HepG2 (cell line): ENCODE measurements around the gene ACYP2. TPM values are rescaled to one million over a fixed set of nuclear protein-coding genes. Genes with fewer than 3 reads are reported as not detected.

Experiments
- DPF2 ChIP-seq: sonication (generic); formaldehyde crosslinking; IDR thresholded peaks from 2 replicates; pipeline ENCODE4 v1.4.0; 2020; ENCODE audit warnings: mild to moderate bottlenecking, low read depth, missing genetic modification reagents, borderline replicate concordance
- HOXA7 ChIP-seq: sonication (generic); formaldehyde crosslinking; IDR thresholded peaks from 2 replicates; pipeline ENCODE4 v1.8.1; 2022; ENCODE audit warnings: mild to moderate bottlenecking, missing genetic modification reagents, moderate library complexity
- MTA3 ChIP-seq: sonication (generic); formaldehyde crosslinking; IDR thresholded peaks from 2 replicates; pipeline ENCODE4 v1.4.0; 2020; ENCODE audit warnings: missing genetic modification reagents
- ZNF138 ChIP-seq: sonication (generic); formaldehyde crosslinking; IDR thresholded peaks from 2 replicates; pipeline ENCODE4 v1.5.0; 2020; ENCODE audit warnings: mild to moderate bottlenecking, low read depth, missing genetic modification reagents
- ZNF251 ChIP-seq: sonication (generic); formaldehyde crosslinking; IDR thresholded peaks from 2 replicates; pipeline ENCODE4 v1.9.0; 2021; ENCODE audit warnings: mild to moderate bottlenecking, missing genetic modification reagents
- polyA plus RNA-seq, 8 experiments: library from polyadenylated mRNA; depleted of rRNA in 3 of 8; stranded (reverse) in 7 of 8; unstranded in 1 of 8; fragments of >200 nt; fragmentation: Illumina TruSeq in 4 of 8; extraction: Trizol in 4 of 8; gene quantifications; 2 replicates each; pipeline versions ENCODE4 v1.2.1 to v1.2.3, GENCODE V29; 2011 to 2016; ENCODE audit warnings: low read depth in 4 of 8, missing spikeins in 1 of 8, mixed read lengths in 1 of 8; ENCODE audit not compliant: insufficient read depth in 1 of 8
- total RNA-seq, 5 experiments: library from RNA; depleted of rRNA; stranded (reverse); fragments of >200 nt; fragmentation: Illumina TruSeq; extraction: Trizol; gene quantifications; 2 replicates each; pipeline ENCODE4 v1.2.3, GENCODE V29; 2016; ENCODE audit warnings: low read depth in 1 of 5
- TF ChIP-seq, protein P1 (sequence below): sonication (generic); formaldehyde crosslinking; IDR thresholded peaks from 2 replicates; pipeline ENCODE4 v1.4.0; 2020; ENCODE audit warnings: missing genetic modification reagents
- TF ChIP-seq, protein P2 (sequence below): sonication (generic); formaldehyde crosslinking; IDR thresholded peaks from 2 replicates; pipeline ENCODE4 v1.4.0; 2020; ENCODE audit warnings: missing genetic modification reagents
- TF ChIP-seq, protein P3 (sequence below): sonication (generic); formaldehyde crosslinking; IDR thresholded peaks from 2 replicates; pipeline ENCODE4 v1.5.0; 2020; ENCODE audit warnings: missing genetic modification reagents
- TF ChIP-seq, protein P4 (sequence below): sonication (generic); formaldehyde crosslinking; IDR thresholded peaks from 2 replicates; pipeline ENCODE4 v1.5.0; 2020; ENCODE audit warnings: missing genetic modification reagents
- TF ChIP-seq, protein P5 (sequence below): sonication (generic); formaldehyde crosslinking; IDR thresholded peaks from 2 replicates; pipeline ENCODE4 v1.8.1; 2023; ENCODE audit warnings: mild to moderate bottlenecking, missing genetic modification reagents, borderline replicate concordance
- TF ChIP-seq, protein P6 (sequence below): sonication (generic); formaldehyde crosslinking; IDR thresholded peaks from 2 replicates; pipeline ENCODE4 v1.4.0; 2020; ENCODE audit warnings: missing genetic modification reagents
- TF ChIP-seq, protein P7 (sequence below): IDR thresholded peaks from 2 replicates; pipeline ENCODE4 v1.6.1; 2016; ENCODE audit warnings: missing compliant biosample characterization, missing genetic modification reagents, borderline replicate concordance
- TF ChIP-seq, protein P8 (sequence below): sonication (generic); formaldehyde crosslinking; IDR thresholded peaks from 2 replicates; pipeline ENCODE4 v1.4.0; 2020; ENCODE audit warnings: missing genetic modification reagents, borderline replicate concordance

The ACYP2 gene
- total and polyA plus RNA-seq, 2 of the 13 experiments (the other 11 are each of a cell fraction or from before 2014, with no cell fraction given): 12.3 to 12.7 TPM

DNA sequence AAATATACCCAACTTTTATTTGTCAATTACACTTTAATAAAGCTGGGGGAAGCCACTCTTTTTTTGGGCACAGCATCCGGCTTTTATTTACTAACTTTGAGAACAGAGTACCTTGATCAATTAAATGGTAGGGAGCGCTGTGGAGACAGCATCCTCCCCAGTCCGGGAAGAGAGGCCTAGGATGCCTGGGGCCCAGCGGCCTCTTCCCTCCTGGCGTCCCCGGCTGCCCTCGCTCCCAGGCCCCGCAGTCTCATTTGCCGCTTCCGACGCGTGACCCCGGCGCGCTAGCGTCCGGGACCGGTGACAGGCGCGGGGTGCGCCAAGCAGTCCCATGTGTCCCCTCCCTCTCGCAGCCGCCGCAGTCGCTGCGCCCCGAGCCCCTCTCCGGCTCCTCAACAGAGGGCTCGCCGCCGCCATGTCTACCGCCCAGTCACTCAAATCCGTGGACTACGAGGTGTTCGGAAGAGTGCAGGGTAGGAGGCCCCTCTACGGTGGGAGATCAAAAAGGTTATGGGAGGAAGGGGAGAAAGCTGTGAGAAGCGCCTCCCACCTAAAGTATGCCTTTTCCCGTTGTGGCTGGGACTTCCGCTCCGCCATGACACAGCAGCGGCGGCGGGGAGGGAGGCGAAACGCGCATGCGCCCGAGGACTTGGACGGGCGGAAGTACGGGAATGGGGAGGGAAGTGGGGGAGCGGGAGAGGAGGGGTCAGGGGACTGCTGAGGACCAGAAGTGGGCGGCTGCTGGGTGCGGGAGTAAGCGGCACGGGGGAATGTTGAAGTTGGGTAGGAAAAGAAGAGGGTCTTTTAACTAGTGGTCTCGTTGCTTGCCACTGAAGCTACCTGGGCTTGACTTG, at the start of gene ACYP2 (continued):
- TF ChIP-seq, protein P1, sequence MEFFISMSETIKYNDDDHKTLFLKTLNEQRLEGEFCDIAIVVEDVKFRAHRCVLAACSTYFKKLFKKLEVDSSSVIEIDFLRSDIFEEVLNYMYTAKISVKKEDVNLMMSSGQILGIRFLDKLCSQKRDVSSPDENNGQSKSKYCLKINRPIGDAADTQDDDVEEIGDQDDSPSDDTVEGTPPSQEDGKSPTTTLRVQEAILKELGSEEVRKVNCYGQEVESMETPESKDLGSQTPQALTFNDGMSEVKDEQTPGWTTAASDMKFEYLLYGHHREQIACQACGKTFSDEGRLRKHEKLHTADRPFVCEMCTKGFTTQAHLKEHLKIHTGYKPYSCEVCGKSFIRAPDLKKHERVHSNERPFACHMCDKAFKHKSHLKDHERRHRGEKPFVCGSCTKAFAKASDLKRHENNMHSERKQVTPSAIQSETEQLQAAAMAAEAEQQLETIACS (CRISPR knock-in tag): peak; percentile 65
- TF ChIP-seq ZNF251 (CRISPR knock-in tag) (no peak), ZNF138 (CRISPR knock-in tag) (peak; percentile 97), DPF2 (CRISPR knock-in tag) (no peak), MTA3 (no peak), HOXA7 (peak; percentile 73; the same call in 1 of the 2 replicates)
- TF ChIP-seq, protein P2, sequence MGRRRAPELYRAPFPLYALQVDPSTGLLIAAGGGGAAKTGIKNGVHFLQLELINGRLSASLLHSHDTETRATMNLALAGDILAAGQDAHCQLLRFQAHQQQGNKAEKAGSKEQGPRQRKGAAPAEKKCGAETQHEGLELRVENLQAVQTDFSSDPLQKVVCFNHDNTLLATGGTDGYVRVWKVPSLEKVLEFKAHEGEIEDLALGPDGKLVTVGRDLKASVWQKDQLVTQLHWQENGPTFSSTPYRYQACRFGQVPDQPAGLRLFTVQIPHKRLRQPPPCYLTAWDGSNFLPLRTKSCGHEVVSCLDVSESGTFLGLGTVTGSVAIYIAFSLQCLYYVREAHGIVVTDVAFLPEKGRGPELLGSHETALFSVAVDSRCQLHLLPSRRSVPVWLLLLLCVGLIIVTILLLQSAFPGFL (CRISPR knock-in tag): peak; percentile 45; the same call in 1 of the 2 replicates
- TF ChIP-seq, protein P3, sequence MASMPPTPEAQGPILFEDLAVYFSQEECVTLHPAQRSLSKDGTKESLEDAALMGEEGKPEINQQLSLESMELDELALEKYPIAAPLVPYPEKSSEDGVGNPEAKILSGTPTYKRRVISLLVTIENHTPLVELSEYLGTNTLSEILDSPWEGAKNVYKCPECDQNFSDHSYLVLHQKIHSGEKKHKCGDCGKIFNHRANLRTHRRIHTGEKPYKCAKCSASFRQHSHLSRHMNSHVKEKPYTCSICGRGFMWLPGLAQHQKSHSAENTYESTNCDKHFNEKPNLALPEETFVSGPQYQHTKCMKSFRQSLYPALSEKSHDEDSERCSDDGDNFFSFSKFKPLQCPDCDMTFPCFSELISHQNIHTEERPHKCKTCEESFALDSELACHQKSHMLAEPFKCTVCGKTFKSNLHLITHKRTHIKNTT: no peak
- TF ChIP-seq, protein P4, sequence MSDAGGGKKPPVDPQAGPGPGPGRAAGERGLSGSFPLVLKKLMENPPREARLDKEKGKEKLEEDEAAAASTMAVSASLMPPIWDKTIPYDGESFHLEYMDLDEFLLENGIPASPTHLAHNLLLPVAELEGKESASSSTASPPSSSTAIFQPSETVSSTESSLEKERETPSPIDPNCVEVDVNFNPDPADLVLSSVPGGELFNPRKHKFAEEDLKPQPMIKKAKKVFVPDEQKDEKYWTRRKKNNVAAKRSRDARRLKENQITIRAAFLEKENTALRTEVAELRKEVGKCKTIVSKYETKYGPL (CRISPR knock-in tag): no peak
- TF ChIP-seq, protein P5, sequence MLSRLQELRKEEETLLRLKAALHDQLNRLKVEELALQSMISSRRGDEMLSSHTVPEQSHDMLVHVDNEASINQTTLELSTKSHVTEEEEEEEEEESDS: peak; percentile 87; the same call in 1 of the 2 replicates
- TF ChIP-seq, protein P6, sequence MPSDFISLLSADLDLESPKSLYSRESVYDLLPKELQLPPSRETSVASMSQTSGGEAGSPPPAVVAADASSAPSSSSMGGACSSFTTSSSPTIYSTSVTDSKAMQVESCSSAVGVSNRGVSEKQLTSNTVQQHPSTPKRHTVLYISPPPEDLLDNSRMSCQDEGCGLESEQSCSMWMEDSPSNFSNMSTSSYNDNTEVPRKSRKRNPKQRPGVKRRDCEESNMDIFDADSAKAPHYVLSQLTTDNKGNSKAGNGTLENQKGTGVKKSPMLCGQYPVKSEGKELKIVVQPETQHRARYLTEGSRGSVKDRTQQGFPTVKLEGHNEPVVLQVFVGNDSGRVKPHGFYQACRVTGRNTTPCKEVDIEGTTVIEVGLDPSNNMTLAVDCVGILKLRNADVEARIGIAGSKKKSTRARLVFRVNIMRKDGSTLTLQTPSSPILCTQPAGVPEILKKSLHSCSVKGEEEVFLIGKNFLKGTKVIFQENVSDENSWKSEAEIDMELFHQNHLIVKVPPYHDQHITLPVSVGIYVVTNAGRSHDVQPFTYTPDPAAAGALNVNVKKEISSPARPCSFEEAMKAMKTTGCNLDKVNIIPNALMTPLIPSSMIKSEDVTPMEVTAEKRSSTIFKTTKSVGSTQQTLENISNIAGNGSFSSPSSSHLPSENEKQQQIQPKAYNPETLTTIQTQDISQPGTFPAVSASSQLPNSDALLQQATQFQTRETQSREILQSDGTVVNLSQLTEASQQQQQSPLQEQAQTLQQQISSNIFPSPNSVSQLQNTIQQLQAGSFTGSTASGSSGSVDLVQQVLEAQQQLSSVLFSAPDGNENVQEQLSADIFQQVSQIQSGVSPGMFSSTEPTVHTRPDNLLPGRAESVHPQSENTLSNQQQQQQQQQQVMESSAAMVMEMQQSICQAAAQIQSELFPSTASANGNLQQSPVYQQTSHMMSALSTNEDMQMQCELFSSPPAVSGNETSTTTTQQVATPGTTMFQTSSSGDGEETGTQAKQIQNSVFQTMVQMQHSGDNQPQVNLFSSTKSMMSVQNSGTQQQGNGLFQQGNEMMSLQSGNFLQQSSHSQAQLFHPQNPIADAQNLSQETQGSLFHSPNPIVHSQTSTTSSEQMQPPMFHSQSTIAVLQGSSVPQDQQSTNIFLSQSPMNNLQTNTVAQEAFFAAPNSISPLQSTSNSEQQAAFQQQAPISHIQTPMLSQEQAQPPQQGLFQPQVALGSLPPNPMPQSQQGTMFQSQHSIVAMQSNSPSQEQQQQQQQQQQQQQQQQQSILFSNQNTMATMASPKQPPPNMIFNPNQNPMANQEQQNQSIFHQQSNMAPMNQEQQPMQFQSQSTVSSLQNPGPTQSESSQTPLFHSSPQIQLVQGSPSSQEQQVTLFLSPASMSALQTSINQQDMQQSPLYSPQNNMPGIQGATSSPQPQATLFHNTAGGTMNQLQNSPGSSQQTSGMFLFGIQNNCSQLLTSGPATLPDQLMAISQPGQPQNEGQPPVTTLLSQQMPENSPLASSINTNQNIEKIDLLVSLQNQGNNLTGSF: peak; percentile 87; the same call in 1 of the 2 replicates
- TF ChIP-seq, protein P7, sequence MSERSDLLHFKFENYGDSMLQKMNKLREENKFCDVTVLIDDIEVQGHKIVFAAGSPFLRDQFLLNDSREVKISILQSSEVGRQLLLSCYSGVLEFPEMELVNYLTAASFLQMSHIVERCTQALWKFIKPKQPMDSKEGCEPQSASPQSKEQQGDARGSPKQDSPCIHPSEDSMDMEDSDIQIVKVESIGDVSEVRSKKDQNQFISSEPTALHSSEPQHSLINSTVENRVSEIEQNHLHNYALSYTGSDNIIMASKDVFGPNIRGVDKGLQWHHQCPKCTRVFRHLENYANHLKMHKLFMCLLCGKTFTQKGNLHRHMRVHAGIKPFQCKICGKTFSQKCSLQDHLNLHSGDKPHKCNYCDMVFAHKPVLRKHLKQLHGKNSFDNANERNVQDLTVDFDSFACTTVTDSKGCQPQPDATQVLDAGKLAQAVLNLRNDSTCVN: peak; percentile 60
- TF ChIP-seq, protein P8, sequence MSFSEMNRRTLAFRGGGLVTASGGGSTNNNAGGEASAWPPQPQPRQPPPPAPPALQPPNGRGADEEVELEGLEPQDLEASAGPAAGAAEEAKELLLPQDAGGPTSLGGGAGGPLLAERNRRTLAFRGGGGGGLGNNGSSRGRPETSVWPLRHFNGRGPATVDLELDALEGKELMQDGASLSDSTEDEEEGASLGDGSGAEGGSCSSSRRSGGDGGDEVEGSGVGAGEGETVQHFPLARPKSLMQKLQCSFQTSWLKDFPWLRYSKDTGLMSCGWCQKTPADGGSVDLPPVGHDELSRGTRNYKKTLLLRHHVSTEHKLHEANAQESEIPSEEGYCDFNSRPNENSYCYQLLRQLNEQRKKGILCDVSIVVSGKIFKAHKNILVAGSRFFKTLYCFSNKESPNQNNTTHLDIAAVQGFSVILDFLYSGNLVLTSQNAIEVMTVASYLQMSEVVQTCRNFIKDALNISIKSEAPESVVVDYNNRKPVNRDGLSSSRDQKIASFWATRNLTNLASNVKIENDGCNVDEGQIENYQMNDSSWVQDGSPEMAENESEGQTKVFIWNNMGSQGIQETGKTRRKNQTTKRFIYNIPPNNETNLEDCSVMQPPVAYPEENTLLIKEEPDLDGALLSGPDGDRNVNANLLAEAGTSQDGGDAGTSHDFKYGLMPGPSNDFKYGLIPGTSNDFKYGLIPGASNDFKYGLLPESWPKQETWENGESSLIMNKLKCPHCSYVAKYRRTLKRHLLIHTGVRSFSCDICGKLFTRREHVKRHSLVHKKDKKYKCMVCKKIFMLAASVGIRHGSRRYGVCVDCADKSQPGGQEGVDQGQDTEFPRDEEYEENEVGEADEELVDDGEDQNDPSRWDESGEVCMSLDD (CRISPR knock-in tag): peak; percentile 89
